ENCODE results near the gene AGAP3. TPM values are rescaled to one million over a fixed set of nuclear protein-coding genes. Genes with fewer than 3 reads are reported as not detected.

Gene AGAP3
- total RNA-seq, 1 donor from 2014 or later, result 152 TPM

DNA sequence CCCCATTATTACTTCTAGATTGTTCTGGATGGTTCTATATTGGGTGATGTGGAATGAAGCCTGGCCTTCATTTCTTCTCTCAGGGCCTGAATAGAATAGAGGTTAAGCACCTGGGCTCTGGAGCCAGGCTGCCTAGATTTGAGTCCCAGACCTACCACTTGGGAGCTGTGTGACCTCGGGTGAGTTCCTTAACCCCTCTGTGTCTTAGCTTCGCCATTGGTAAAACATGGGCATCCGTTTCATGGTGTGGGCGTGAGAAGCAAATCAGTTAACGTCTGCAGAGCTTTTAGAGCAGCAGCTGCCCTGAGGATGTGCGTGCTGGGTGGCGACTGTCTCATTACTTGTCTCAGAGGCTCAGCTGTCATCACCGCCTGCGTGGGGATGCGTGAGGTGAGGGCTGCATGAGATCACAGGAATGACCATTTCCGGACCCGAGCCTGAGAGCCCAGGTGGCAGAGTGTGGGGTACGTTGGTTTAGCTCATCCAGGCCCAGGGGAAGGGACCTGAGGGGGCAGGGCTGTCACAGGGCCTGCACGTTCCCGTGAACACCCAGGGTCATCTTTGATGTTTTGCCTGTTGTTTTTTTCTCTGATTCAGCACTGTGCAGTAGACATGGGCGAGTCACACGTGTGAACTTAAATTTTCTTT is 9.7 kb downstream of the AGAP3 start:
- H3K27ac ChIP-seq, result no peak overlapping the region
- peaks cover 16% of the 10 kb centered on the region for H3K4me1 ChIP-seq
- peaks cover 9% of the 10 kb centered on the region for H3K36me3 ChIP-seq
- H3K9me3 ChIP-seq, result no peaks in the 10 kb centered on the region
- intact Hi-C loops (cut with DNase I), result no loop called here
- TF ChIP-seq, protein P1, sequence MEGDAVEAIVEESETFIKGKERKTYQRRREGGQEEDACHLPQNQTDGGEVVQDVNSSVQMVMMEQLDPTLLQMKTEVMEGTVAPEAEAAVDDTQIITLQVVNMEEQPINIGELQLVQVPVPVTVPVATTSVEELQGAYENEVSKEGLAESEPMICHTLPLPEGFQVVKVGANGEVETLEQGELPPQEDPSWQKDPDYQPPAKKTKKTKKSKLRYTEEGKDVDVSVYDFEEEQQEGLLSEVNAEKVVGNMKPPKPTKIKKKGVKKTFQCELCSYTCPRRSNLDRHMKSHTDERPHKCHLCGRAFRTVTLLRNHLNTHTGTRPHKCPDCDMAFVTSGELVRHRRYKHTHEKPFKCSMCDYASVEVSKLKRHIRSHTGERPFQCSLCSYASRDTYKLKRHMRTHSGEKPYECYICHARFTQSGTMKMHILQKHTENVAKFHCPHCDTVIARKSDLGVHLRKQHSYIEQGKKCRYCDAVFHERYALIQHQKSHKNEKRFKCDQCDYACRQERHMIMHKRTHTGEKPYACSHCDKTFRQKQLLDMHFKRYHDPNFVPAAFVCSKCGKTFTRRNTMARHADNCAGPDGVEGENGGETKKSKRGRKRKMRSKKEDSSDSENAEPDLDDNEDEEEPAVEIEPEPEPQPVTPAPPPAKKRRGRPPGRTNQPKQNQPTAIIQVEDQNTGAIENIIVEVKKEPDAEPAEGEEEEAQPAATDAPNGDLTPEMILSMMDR (IDR thresholded peaks at IDR 0.05), result no peak
- DNase-seq (peak; percentile 45), ATAC-seq (no peak)
- no peaks in the 10 kb centered on the region for H3K27me3 ChIP-seq
- H3K4me3 ChIP-seq, result no peak overlapping the region

DNA sequence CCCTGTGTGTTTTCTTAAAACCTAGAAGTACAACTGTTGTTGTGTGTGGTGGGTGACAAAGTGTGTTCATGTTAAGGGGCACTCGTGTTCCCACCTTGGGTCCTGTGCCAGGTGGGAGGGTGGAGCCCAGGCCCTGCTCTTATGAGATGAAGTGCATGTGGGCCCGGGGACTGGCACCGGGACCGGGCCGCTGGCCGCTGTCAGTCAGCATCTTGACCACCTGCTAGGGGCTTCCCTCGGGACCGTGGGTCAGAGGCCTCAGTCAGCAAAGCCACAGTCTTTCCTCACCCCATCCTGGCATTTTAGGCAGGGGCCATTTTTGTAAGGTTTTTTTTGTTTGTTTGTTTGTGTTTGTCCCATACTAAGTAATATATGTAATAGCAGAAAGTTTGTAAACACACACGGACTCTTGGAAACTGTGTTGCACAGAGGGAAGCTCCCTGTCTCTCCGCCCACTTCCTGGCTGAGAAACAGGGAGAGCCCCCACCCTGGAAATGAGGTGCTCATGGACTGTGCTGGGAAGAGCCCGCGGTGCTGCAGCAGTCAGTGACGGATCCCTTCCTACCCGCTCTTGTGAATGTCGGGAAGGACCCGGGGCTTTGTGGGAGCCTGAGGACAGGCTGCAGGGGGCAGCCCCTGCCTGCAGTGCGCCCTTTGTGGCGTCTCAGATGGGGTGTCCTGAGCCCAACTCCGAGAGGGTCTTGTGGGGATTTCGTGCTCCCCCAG is 13.4 kb downstream of the AGAP3 start:
- no peak overlapping the region for H3K27ac ChIP-seq
- ATAC-seq, result peak; percentile 64

DNA sequence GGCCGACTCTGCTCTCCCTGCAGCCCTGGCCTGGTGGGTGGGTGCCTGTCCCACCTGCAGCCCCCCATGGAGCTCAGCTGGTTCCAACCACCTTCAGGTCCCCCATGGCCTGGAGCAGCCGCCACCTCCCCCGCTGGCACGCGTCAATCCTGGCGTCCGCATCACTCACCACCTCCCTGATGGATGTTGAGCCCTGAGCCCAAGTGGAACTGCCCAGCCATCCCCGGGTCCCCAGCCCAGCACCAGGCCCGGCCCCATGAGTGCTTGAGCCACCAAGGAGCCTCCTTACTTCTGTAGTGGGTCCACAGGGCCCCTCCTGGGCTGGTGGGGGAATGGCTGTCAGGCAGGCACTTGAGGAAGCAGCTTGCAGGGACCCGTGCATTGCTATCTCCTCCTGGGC is 14.6 kb downstream of the AGAP3 start:
- intact Hi-C loops (cut with DNase I), result no loop called here
- ATAC-seq, result no peak
- H3K27ac ChIP-seq, result no peak overlapping the region

More for the DNA sequence above, 13.4 kb downstream of the AGAP3 start:
- peaks cover 7% of the 10 kb centered on the region for H3K4me1 ChIP-seq
- peak; percentile 56 for DNase-seq
- H3K36me3 ChIP-seq, result no peaks in the 10 kb centered on the region
- H3K9me3 ChIP-seq, result no peaks in the 10 kb centered on the region
- intact Hi-C loops (cut with DNase I), result no loop called here
- no peak overlapping the region for H3K4me3 ChIP-seq
- no peaks in the 10 kb centered on the region for H3K27me3 ChIP-seq
- TF ChIP-seq, protein P1 (IDR thresholded peaks at IDR 0.05), result no peak

DNA sequence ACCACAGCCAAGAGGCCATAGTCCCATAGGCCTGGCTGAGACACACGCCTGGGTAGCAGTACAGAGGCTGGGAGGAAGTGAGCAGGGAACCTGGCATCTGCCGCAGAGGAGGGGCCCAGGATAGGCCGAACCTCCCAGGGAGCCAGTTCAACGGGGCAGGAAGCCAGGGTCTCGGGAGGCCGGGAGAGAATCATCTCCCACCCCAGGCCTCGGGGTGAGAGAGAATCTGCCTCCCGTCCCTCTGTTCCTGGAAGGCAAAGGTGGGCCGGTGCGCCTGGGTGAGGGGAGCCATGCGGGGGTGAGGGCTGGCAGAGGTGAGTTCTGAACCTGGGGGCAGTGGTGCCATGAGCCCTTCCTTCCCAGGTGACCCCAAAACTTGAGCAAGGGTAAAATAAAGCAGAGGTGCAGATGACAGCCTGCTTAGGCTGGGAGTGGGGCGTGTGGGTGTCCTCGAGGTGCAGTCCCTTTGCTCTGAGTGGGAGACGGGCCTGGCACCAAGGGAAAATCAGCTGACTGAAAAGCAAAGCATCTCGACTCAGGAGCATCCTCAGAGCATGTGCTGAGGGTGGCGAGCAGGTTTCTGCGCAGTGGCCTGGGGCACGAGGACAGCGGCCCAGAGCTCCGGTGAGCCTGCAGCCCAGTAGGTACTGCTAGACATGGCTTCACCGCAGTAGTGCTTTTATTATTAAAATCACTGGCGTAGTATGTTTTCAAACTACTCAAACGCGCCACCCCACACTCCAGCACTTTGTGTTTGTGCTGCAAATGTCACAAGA is 15.5 kb downstream of the AGAP3 start:
- H3K4me1 ChIP-seq, result peaks cover 7% of the 10 kb centered on the region
- ATAC-seq (peak; percentile 21), DNase-seq (no peak)
- intact Hi-C loops (cut with DNase I), result no loop called here
- H3K36me3 ChIP-seq, result no peaks in the 10 kb centered on the region
- no peak overlapping the region for H3K4me3 ChIP-seq
- H3K27ac ChIP-seq, result no peak overlapping the region
- H3K27me3 ChIP-seq, result no peaks in the 10 kb centered on the region
- no peaks in the 10 kb centered on the region for H3K9me3 ChIP-seq
- TF ChIP-seq, protein P1 (IDR thresholded peaks at IDR 0.05), result no peak

More for the DNA sequence above, 14.6 kb downstream of the AGAP3 start:
- Histone ChIP-seq H3K4me1 (peaks cover 7% of the 10 kb centered on the region), H3K27me3 (no peaks in the 10 kb centered on the region), H3K36me3 (no peaks in the 10 kb centered on the region), H3K9me3 (no peaks in the 10 kb centered on the region), H3K4me3 (no peak overlapping the region)
- TF ChIP-seq, protein P1 (IDR thresholded peaks at IDR 0.05), result no peak
- DNase-seq, result no peak

DNA sequence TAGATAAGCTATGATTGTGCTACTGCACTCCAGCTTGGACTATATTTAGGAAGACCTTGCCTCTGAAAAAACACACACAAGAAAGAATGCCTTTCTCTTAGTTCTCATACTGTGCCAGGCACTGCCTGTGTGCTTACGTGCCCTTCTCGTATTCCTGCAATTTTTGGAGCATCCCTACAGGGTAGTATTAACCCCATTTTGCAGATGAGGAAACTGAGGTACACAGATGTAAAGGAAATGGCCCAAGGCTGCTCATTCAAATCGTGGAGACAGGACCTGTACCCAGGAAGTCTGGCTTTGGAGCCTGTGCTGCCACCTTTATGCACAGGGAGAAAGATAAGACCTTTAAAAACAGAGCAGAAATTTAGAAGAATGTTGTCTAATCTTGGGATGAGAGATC is 16.7 kb downstream of the AGAP3 start:
- no peak for DNase-seq
- ATAC-seq, result no peak
- intact Hi-C loops (cut with DNase I), result no loop called here
- no peak overlapping the region for H3K4me3 ChIP-seq
- no peaks in the 10 kb centered on the region for H3K9me3 ChIP-seq
- no peak overlapping the region for H3K27ac ChIP-seq
- TF ChIP-seq, protein P1 (IDR thresholded peaks at IDR 0.05), result no peak
- no peaks in the 10 kb centered on the region for H3K27me3 ChIP-seq
- H3K4me1 ChIP-seq, result peaks cover 7% of the 10 kb centered on the region
- H3K36me3 ChIP-seq, result no peaks in the 10 kb centered on the region
